GM18861 (cell line): ENCODE data around the gene TMEM50B.
A peak's percentile ranks its signal among the peaks of the same experiment; 100 is the strongest.
"Not testable (repeated sequence)": the region's sequence is repeated elsewhere in the genome, so short reads cannot be mapped to it uniquely, and the experiment has no call there.

Experiments used
- ATAC-seq: cut with Tn5 transposase; IDR thresholded peaks from one replicate; pipeline ENCODE4 v1.9.1; 2021; ENCODE audit not compliant: unreplicated experiment

Gene TMEM50B

GRCh38 chr21:33479679-33480480, at the start of gene TMEM50B:
Gene TMEM50B, minus strand, starts transcription at chr21:33479974. Its CDS starts 11,089 bp downstream, at chr21:33468885.
- ATAC-seq = peak; percentile 75

GRCh38 chr21:33522953-33523349, 43.2 kb upstream of the TMEM50B start:
- no peak for ATAC-seq

GRCh38 chr21:33522297-33522952, 42.7 kb upstream of the TMEM50B start:
- ATAC-seq = no peak

- ATAC-seq = no peak
Measured at GRCh38 chr21:33518899-33519298, 39.1 kb upstream of the TMEM50B start.

GRCh38 chr21:33514229-33514628, 34.5 kb upstream of the TMEM50B start:
- ATAC-seq = no peak

GRCh38 chr21:33512481-33512880, 32.7 kb upstream of the TMEM50B start:
- ATAC-seq = no peak

- ATAC-seq = no peak
Measured at GRCh38 chr21:33511639-33512038, 31.9 kb upstream of the TMEM50B start.

GRCh38 chr21:33510826-33511225, 31.1 kb upstream of the TMEM50B start:
- no peak for ATAC-seq

GRCh38 chr21:33507003-33507402, 27.2 kb upstream of the TMEM50B start:
- ATAC-seq = not testable (repeated sequence)

- no peak for ATAC-seq
Measured at GRCh38 chr21:33505833-33506232, 26.1 kb upstream of the TMEM50B start.

GRCh38 chr21:33496345-33496744, 16.6 kb upstream of the TMEM50B start:
- no peak for ATAC-seq

GRCh38 chr21:33495743-33496142, 16.0 kb upstream of the TMEM50B start:
- ATAC-seq = no peak

- no peak for ATAC-seq
Measured at GRCh38 chr21:33493756-33494155, 14.0 kb upstream of the TMEM50B start.

- ATAC-seq = no peak
Measured at GRCh38 chr21:33492571-33492970, 12.8 kb upstream of the TMEM50B start.

GRCh38 chr21:33491373-33492102, 11.8 kb upstream of the TMEM50B start, which contains the start of gene DNAJC28:
Gene DNAJC28, minus strand, starts transcription at chr21:33491716. Its CDS starts 2,323 bp downstream, at chr21:33489393.
- ATAC-seq = peak; percentile 95

- ATAC-seq = no peak
Measured at GRCh38 chr21:33490991-33491372, 11.2 kb upstream of the TMEM50B start.

- ATAC-seq = no peak
Measured at GRCh38 chr21:33488936-33489335, 9.2 kb upstream of the TMEM50B start.

- no peak for ATAC-seq
Measured at GRCh38 chr21:33487996-33488395, 8.2 kb upstream of the TMEM50B start.

GRCh38 chr21:33481314-33481943, 1.7 kb upstream of the TMEM50B start:
- no peak for ATAC-seq

- no peak for ATAC-seq
Measured at GRCh38 chr21:33480481-33481103, 818 bp upstream of the TMEM50B start.
